Stimulated activated CD4-positive, alpha-beta T cell treated with anti-CD3 and anti-CD28 coated beads, Interleukin-15, amount 100 ng/mL, for 48 hours (primary cell): ENCODE results near the gene CRHR1.
A peak's percentile ranks its signal among the peaks of the same experiment; 100 is the strongest.
"Not testable (repeated sequence)": the region's sequence is repeated elsewhere in the genome, so short reads cannot be mapped to it uniquely, and the experiment has no call there.

Source experiments
- DNase-seq, 2 donors: peaks; one replicate each; pipeline ENCODE4 v3.0.0-alpha.2; 2020; ENCODE audit warnings: low read depth in 2 of 2

Gene CRHR1

GRCh38 chr17:45845376-45846185 lies 61.5 kb downstream of the CRHR1 start:
- DNase-seq: no peak

- no peak for DNase-seq
These were observed 62.1 kb downstream of the CRHR1 start for GRCh38 chr17:45846223-45846622.

- no peak for DNase-seq
These were observed 62.5 kb downstream of the CRHR1 start for GRCh38 chr17:45846646-45847045.

GRCh38 chr17:45847101-45847500 lies 63.0 kb downstream of the CRHR1 start:
- DNase-seq: no peak

- DNase-seq: no peak
These were observed 63.6 kb downstream of the CRHR1 start for GRCh38 chr17:45847747-45848146.

GRCh38 chr17:45848405-45848804 lies 64.3 kb downstream of the CRHR1 start:
- DNase-seq: no peak

GRCh38 chr17:45848868-45849535 lies 64.9 kb downstream of the CRHR1 start:
- no peak for DNase-seq

GRCh38 chr17:45849536-45849990 lies 65.4 kb downstream of the CRHR1 start:
- DNase-seq: no peak

GRCh38 chr17:45850011-45850410 lies 65.9 kb downstream of the CRHR1 start:
- no peak for DNase-seq

GRCh38 chr17:45850468-45850867 lies 66.3 kb downstream of the CRHR1 start:
- DNase-seq: no peak

GRCh38 chr17:45851022-45851421 lies 66.9 kb downstream of the CRHR1 start:
- no peak for DNase-seq

GRCh38 chr17:45851464-45851863 lies 67.3 kb downstream of the CRHR1 start:
- DNase-seq: no peak

GRCh38 chr17:45851873-45852272 lies 67.8 kb downstream of the CRHR1 start:
- DNase-seq: no peak

GRCh38 chr17:45852535-45853297 lies 68.6 kb downstream of the CRHR1 start:
- peak; percentile 30 to 49 for DNase-seq

GRCh38 chr17:45854209-45854608 lies 70.1 kb downstream of the CRHR1 start:
- no peak for DNase-seq

GRCh38 chr17:45855691-45856336 lies 71.7 kb downstream of the CRHR1 start:
- DNase-seq: no peak

GRCh38 chr17:45857977-45858708 lies 74.0 kb downstream of the CRHR1 start:
- no peak for DNase-seq

- no peak for DNase-seq
These were observed 77.0 kb downstream of the CRHR1 start for GRCh38 chr17:45861165-45861564.

GRCh38 chr17:45862127-45862526 lies 78.0 kb downstream of the CRHR1 start:
- DNase-seq: not testable (repeated sequence)

GRCh38 chr17:45863857-45864654 lies 79.9 kb downstream of the CRHR1 start:
- no peak for DNase-seq
